ENCODE data around the gene ENTPD2.

DNA sequence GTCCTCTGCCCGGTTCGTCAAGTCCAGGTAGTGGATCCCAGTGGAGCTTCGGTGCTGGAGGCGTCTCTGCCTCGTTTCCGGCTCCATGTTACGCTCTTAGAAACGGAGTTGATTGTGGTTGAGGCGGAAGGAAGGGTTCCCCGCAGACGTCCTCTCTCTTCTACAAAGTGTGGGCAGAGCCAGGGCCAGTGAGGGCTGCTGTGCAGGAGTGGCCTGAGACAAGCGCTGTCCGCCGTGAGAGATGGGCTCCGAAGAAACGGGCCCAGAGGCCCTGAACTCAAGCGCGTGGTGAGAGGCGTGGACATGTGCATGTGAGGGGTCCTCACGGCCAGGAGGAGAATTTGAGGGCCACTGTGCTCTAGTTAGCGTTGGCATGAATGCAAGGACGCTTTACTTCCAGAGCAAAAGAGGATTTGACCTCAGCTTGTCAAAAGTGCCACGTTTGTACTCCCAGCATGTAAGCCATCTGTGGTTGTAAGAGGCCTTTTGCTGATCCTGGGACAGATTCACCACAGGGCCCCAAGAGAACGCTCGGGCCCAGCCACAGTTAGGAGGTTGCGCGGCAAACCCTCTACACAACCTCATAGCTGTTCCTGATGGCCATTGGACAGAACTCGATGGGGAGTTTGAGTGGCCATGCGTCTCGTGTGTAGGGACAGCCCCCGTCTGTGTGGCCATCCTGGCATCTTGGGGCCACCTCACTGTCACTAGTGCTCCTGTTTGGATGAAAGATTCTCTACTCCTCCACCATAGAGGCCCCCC lies 43.1 kb upstream of the ENTPD2 start:
- no peak for TF ChIP-seq YY1 (IDR thresholded peaks at IDR 0.05)
- TF ChIP-seq, protein P1, sequence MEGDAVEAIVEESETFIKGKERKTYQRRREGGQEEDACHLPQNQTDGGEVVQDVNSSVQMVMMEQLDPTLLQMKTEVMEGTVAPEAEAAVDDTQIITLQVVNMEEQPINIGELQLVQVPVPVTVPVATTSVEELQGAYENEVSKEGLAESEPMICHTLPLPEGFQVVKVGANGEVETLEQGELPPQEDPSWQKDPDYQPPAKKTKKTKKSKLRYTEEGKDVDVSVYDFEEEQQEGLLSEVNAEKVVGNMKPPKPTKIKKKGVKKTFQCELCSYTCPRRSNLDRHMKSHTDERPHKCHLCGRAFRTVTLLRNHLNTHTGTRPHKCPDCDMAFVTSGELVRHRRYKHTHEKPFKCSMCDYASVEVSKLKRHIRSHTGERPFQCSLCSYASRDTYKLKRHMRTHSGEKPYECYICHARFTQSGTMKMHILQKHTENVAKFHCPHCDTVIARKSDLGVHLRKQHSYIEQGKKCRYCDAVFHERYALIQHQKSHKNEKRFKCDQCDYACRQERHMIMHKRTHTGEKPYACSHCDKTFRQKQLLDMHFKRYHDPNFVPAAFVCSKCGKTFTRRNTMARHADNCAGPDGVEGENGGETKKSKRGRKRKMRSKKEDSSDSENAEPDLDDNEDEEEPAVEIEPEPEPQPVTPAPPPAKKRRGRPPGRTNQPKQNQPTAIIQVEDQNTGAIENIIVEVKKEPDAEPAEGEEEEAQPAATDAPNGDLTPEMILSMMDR (IDR thresholded peaks at IDR 0.05; ENCODE audit: low read depth, low read length, missing input control), result no peak
